Vein endothelial cell (primary cell): ENCODE data around the gene GOLGA6L26. TPM values are rescaled to one million over a fixed set of nuclear protein-coding genes. Genes with fewer than 3 reads are reported as not detected.

Experiments
- small RNA-seq: library from RNA; depleted of rRNA; stranded (forward); fragments of <200 nt; gene quantifications from one replicate; pipeline ENCODE3, GENCODE V24; 2012
- total RNA-seq: library from RNA; depleted of rRNA; stranded (reverse); fragments of >200 nt; gene quantifications from 2 replicates; pipeline ENCODE4 v1.2.3, GENCODE V29; 2012

The GOLGA6L26 gene
- not detected in 2 replicates for total RNA-seq

DNA sequence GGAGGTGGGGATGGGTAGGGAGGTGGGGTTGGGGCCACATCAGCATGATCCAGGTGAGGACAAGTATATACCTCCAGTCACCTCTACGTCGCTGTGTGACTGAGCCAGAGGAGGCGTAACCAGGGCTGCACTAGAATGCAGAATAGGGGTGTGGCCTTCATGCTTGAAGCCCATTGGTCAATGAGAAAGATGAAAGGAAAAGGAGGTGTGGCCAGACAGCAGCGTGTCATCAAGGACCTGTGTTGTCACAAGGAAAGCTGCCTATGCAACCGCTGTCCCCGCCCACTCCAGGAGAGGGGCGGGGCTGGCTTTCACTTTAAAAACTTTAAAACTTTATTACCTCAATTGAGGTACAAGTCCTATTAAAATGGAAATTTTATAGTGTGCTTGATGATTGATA, at the start of gene GOLGA6L26:
Gene GOLGA6L26, minus strand, starts transcription at position 101 of the 400 bp plus-strand sequence. Its CDS starts 61 bp downstream, at position 40.

GRCh38 chr15:23354448-23354847, 20.5 kb upstream of the GOLGA6L26 start, which contains the start of gene GOLGA8S:
Gene GOLGA8S, plus strand, starts transcription at chr15:23354748. Its CDS starts 62 bp downstream, at chr15:23354810.

Small RNA genes within 50 kb of the gene (small RNA-seq; reads per million reads assigned to genes)
- gene RN7SL536P = not detected

Other genes with a start within 250 kb of the GOLGA6L26 start
- not detected in 2 replicates for gene GOLGA6L1, start 197.4 kb downstream of the GOLGA6L26 start, total RNA-seq
- gene GOLGA8S, start 20.6 kb upstream of the GOLGA6L26 start, total RNA-seq = not detected in 2 replicates
- gene GOLGA6L2, start 113.0 kb upstream of the GOLGA6L26 start, total RNA-seq = not detected in 2 replicates
- gene MKRN3, start 231.5 kb upstream of the GOLGA6L26 start, total RNA-seq = under 0.01 TPM in 1 of 2 replicates, not detected in the other